ENCODE results near the gene NPPB.

DNA sequence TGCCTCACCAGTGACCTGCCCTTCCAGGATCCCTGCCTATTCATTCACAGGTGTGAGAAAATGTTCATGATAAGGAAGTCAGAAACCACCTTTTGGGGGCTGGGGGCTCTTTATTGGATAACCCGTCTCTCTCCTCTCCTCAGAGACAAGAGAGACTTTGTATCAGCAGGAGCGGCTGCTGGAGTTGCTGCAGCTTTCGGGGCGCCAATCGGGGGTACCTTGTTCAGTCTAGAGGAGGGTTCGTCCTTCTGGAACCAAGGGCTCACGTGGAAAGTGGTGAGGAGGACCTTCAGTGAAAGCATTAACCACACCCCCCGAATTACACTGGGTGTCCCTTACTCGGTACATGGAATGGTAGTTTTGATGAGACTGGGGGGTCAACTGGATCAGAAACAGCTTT is 31.8 kb downstream of the NPPB start:
- TF ChIP-seq CTCF (IDR thresholded peaks at IDR 0.05), result no peak
- TF ChIP-seq POLR2A (IDR thresholded peaks at IDR 0.05), result no peak

Data from tibial nerve (tissue), 3 donors.